Lower leg skin (tissue), 3 donors: ENCODE measurements around the gene ZNF526.

Experiments used
- POLR2A ChIP-seq, 2 donors: fragments of 450-650 bp; IDR thresholded peaks; one replicate each; pipeline ENCODE4 v1.6.1; 2016 to 2017; ENCODE audit warnings: antibody characterized with exemption in 2 of 2, mild to moderate bottlenecking in 1 of 2, moderate library complexity in 1 of 2
- TF ChIP-seq, protein P1 (sequence below), 3 donors: fragments of 450-650 bp; IDR thresholded peaks; one replicate each; pipeline ENCODE4 v1.5.1; 2016; ENCODE audit warnings: antibody characterized with exemption in 3 of 3, mild to moderate bottlenecking in 3 of 3, moderate library complexity in 2 of 3

DNA sequence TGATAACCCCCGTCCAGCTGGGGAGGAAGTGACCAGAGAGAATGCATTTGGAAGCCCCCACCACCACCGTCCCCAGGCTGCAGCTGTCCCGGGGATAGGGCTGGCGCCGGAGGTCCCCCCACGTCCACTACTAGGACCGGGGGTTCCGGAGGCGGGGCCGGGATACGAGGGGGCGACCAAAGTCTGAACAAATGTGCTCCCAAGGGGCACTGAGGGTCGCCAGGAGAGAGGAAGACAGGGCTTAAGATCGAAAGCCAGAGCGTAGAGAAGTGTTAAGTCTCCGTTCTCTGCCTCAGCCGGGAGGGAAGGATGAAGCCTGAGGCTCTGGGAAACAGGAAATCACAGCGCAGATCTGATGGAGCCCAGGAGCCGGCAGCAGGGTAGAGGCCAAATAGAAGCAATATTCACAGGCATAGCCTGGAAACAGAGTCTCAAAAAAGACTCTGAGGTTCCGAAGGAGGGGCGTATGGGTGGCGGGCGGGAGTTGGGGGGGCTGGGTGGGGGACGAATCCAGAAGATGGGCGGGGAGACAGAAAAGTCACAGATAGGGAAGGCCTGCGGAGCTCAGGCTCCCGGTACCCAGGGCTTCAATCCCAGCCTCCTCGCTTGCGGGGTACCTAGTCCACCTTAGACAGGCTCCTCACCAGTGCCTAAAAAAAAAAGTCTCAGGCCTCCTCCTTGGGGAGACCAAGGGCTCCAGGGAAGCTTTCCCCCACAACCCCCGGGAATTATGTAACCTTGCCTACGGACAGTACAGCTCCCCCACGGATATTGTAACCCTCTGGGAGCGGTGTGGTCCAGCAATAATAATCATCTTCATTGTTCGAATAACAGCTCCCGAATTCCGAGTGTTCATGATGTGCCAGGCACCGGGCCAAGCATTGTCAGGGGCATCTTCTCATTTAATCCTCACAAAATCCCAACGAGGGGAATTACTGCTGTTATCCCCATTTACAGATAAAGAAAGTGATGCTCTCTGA lies 35.9 kb downstream of the ZNF526 start:
- TF ChIP-seq, protein P1, sequence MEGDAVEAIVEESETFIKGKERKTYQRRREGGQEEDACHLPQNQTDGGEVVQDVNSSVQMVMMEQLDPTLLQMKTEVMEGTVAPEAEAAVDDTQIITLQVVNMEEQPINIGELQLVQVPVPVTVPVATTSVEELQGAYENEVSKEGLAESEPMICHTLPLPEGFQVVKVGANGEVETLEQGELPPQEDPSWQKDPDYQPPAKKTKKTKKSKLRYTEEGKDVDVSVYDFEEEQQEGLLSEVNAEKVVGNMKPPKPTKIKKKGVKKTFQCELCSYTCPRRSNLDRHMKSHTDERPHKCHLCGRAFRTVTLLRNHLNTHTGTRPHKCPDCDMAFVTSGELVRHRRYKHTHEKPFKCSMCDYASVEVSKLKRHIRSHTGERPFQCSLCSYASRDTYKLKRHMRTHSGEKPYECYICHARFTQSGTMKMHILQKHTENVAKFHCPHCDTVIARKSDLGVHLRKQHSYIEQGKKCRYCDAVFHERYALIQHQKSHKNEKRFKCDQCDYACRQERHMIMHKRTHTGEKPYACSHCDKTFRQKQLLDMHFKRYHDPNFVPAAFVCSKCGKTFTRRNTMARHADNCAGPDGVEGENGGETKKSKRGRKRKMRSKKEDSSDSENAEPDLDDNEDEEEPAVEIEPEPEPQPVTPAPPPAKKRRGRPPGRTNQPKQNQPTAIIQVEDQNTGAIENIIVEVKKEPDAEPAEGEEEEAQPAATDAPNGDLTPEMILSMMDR (IDR thresholded peaks at IDR 0.05), result no peak
- no peak for TF ChIP-seq POLR2A (IDR thresholded peaks at IDR 0.05)
